ENCODE data around the gene ACER1. TPM values are rescaled to one million over a fixed set of nuclear protein-coding genes. Genes with fewer than 3 reads are reported as not detected.

Gene ACER1
- total and polyA plus RNA-seq, 2 of the 13 experiments (the other 11 are each of a cell fraction or from before 2014, with no cell fraction given) = not detected

DNA sequence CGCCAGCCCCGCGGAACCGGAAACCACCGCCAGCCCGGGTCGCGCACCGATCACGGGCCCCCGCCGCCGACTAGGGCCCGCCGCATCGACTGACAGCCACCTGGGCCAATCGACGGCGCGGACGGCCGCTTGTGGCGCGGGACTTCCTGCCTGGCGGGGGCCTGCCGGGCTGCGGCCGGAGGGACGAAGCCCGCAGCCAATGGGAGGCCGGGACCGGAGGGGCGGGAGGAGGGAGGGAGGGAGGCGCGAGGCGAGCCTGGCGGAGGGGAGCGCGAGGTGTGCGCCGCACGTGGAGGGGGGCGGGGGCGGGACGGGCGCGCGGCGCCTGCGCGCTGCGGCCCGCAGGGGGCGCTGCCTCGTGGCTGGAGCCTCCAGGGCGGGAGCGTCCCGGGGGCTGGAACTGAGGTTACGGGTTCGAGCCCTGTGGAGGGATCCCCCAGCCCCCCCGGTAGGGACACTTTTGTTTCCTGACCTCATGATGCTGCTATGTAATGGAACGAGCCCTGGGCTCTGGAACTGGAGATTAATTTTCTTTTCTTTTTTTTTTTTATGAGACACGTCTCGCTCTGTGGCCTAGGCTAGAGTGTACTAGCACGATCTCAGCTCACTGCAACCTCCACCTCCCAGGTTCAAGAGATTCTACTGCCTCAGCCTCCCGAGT, 53.4 kb downstream of the ACER1 start, which contains the start of gene MLLT1 (continued):
- TF ChIP-seq, protein P1, sequence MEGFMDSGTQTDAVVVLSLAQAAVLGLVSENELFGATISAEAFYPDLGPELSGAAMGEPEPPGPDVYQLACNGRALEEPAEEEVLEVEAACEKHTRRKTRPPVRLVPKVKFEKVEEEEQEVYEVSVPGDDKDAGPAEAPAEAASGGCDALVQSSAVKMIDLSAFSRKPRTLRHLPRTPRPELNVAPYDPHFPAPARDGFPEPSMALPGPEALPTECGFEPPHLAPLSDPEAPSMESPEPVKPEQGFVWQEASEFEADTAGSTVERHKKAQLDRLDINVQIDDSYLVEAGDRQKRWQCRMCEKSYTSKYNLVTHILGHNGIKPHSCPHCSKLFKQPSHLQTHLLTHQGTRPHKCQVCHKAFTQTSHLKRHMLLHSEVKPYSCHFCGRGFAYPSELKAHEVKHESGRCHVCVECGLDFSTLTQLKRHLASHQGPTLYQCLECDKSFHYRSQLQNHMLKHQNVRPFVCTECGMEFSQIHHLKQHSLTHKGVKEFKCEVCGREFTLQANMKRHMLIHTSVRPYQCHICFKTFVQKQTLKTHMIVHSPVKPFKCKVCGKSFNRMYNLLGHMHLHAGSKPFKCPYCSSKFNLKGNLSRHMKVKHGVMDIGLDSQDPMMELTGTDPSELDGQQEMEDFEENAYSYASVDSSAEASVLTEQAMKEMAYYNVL (CRISPR knock-in tag; IDR thresholded peaks at IDR 0.05; ENCODE audit: borderline replicate concordance) = no peak
- no peak for TF ChIP-seq FOXO4 (CRISPR knock-in tag; conservative IDR thresholded peaks at IDR 0.05)
- TF ChIP-seq, protein P2, sequence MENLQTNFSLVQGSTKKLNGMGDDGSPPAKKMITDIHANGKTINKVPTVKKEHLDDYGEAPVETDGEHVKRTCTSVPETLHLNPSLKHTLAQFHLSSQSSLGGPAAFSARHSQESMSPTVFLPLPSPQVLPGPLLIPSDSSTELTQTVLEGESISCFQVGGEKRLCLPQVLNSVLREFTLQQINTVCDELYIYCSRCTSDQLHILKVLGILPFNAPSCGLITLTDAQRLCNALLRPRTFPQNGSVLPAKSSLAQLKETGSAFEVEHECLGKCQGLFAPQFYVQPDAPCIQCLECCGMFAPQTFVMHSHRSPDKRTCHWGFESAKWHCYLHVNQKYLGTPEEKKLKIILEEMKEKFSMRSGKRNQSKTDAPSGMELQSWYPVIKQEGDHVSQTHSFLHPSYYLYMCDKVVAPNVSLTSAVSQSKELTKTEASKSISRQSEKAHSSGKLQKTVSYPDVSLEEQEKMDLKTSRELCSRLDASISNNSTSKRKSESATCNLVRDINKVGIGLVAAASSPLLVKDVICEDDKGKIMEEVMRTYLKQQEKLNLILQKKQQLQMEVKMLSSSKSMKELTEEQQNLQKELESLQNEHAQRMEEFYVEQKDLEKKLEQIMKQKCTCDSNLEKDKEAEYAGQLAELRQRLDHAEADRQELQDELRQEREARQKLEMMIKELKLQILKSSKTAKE (CRISPR knock-in tag; IDR thresholded peaks at IDR 0.05; ENCODE audit: borderline replicate concordance) = no peak
- TF ChIP-seq JUND (CRISPR knock-in tag; IDR thresholded peaks at IDR 0.05) = no peak
- TF ChIP-seq ZNF407 (CRISPR knock-in tag; IDR thresholded peaks at IDR 0.05; ENCODE audit: not compliant biosample characterization) = no peak
- TF ChIP-seq ZNF709 (CRISPR knock-in tag; IDR thresholded peaks at IDR 0.05) = peak; percentile 65; the same call in 1 of the 2 replicates
- no peak for TF ChIP-seq RELA (CRISPR knock-in tag; IDR thresholded peaks at IDR 0.05)
- TF ChIP-seq FOXA3 (CRISPR knock-in tag; IDR thresholded peaks at IDR 0.05) = 0 out of 2 replicates have a peak, but pooled peaks have one; percentile 15
- peak; percentile 93 for TF ChIP-seq SAFB2 (CRISPR knock-in tag; IDR thresholded peaks at IDR 0.05; ENCODE audit: borderline replicate concordance, low read depth)
- no peak; the same call in 1 of the 2 replicates for TF ChIP-seq USF2 (IDR thresholded peaks at IDR 0.05; ENCODE audit: low read depth, low read length)
- no peak for TF ChIP-seq USF2 (CRISPR knock-in tag; IDR thresholded peaks at IDR 0.05; ENCODE audit: borderline replicate concordance)
- TF ChIP-seq NCOA5 (CRISPR knock-in tag; IDR thresholded peaks at IDR 0.05) = no peak
